Measurements from ENCODE around the gene WDSUB1. TPM values are rescaled to one million over a fixed set of nuclear protein-coding genes. Genes with fewer than 3 reads are reported as not detected.
A peak's percentile ranks its signal among the peaks of the same experiment; 100 is the strongest.

WDSUB1 gene
- total and polyA plus RNA-seq, 9 of the 15 experiments (the other 6 are each of a cell fraction or from before 2014, with no cell fraction given) = 5.2 to 13.7 (median 9.4) TPM

GRCh38 chr2:159285929-159286708, at the start of gene WDSUB1 (continued):
- TF ChIP-seq ARID4B (CRISPR knock-in tag; IDR thresholded peaks at IDR 0.05) = peak; percentile 71; the same call in 1 of the 2 replicates
- TF ChIP-seq RFX5 (IDR thresholded peaks at IDR 0.05; ENCODE audit: low read depth, low read length) = no peak
- TF ChIP-seq SRF (CRISPR knock-in tag; IDR thresholded peaks at IDR 0.05) = peak in 1 of 2 experiments; percentile 20; a peak in 1 of 4 replicates
- 0 out of 2 replicates have a peak, but pooled peaks have one; percentile 18 for TF ChIP-seq SMARCA4 (IDR thresholded peaks at IDR 0.05)
- no peak for TF ChIP-seq SNRNP70 (optimal IDR thresholded peaks at IDR 0.05; ENCODE audit: low read depth, low read length)
- TF ChIP-seq NUFIP1 (IDR thresholded peaks at IDR 0.05; ENCODE audit: partially characterized antibody) = no peak
- TF ChIP-seq FOXJ3 (CRISPR knock-in tag; IDR thresholded peaks at IDR 0.05) = no peak
- peak; percentile 28 for TF ChIP-seq KDM5B (IDR thresholded peaks at IDR 0.05; ENCODE audit: insufficient replicate concordance, low read depth, low read length)
- no peak for TF ChIP-seq ZNF518B (CRISPR knock-in tag; IDR thresholded peaks at IDR 0.05)
- TF ChIP-seq ZNF512 (tag; IDR thresholded peaks at IDR 0.05) = no peak
- TF ChIP-seq HMBOX1 (IDR thresholded peaks at IDR 0.05) = no peak
- no peak for TF ChIP-seq SUPT5H (IDR thresholded peaks at IDR 0.05)
- no peak; the same call in 1 of the 2 replicates for TF ChIP-seq ZNF175 (CRISPR knock-in tag; IDR thresholded peaks at IDR 0.05; ENCODE audit: low read depth)
- TF ChIP-seq PTBP1 (IDR thresholded peaks at IDR 0.05; ENCODE audit: low read depth, low read length) = no peak
- no peak for TF ChIP-seq POLR3G (IDR thresholded peaks at IDR 0.05; ENCODE audit: extremely low read depth, insufficient read length, insufficient replicate concordance)
- no peak for TF ChIP-seq ZNF121 (CRISPR knock-in tag; conservative IDR thresholded peaks at IDR 0.05)
- no peak for TF ChIP-seq EHMT2 (IDR thresholded peaks at IDR 0.05)

Data from K562 (cell line).